Keratinocyte (primary cell): Measurements from ENCODE around the gene SCNN1B. TPM values are rescaled to one million over a fixed set of nuclear protein-coding genes. Genes with fewer than 3 reads are reported as not detected.

Experiments
- DNase-seq: peaks from one replicate; pipeline ENCODE4 v3.0.0-alpha.2; 2011; ENCODE audit warnings: low read depth, missing footprints, low spot score
- FAIRE-seq: peaks from 2 replicates; lab custom pipeline; 2011; peaks lifted over from hg19 to GRCh38; lab: Jason Lieb, UNC
- H2AFZ ChIP-seq: 2 replicates; pipeline ENCODE4 v1.6.0; 2012; ENCODE audit warnings: low read length, control low read depth, inconsistent platforms; ENCODE audit not compliant: control insufficient read depth
- H3K27ac ChIP-seq: 2 replicates; pipeline ENCODE4 v1.5.1; 2011; ENCODE audit warnings: low read length; ENCODE audit not compliant: control insufficient read depth, insufficient read depth
- H3K27me3 ChIP-seq: 3 replicates; pipeline ENCODE4 v1.6.0; 2011; ENCODE audit warnings: low read length; ENCODE audit not compliant: control insufficient read depth, insufficient read depth; ENCODE audit errors: extremely low read depth
- H3K36me3 ChIP-seq, 2 experiments: 2 replicates in 1 of 2; 3 replicates in 1 of 2; pipeline ENCODE4 v1.5.1; 2011; ENCODE audit warnings: low read length in 2 of 2, mild to moderate bottlenecking in 1 of 2; ENCODE audit not compliant: control insufficient read depth in 2 of 2, insufficient read depth in 2 of 2; ENCODE audit errors: extremely low read depth in 1 of 2
- H3K4me1 ChIP-seq: 3 replicates; pipeline ENCODE4 v1.5.1; 2011; ENCODE audit warnings: low read length; ENCODE audit not compliant: control insufficient read depth, insufficient read depth; ENCODE audit errors: extremely low read depth
- H3K4me2 ChIP-seq: 3 replicates; pipeline ENCODE4 v1.6.0; 2011; ENCODE audit warnings: low read depth, low read length; ENCODE audit not compliant: control insufficient read depth, insufficient read depth; ENCODE audit errors: extremely low read depth
- H3K4me3 ChIP-seq, 3 experiments: fragments of 200-600 bp in 1 of 3; sonication (generic) in 1 of 3; 2 replicates in 2 of 3; 3 replicates in 1 of 3; pipeline ENCODE4 v1.5.1; 2011 to 2016; ENCODE audit warnings: low read length in 3 of 3, mild to moderate bottlenecking in 3 of 3, control low read depth in 2 of 3, inconsistent platforms in 1 of 3, low read depth in 1 of 3, mixed read lengths in 1 of 3, mixed run types in 1 of 3, moderate library complexity in 1 of 3; ENCODE audit not compliant: control insufficient read depth in 2 of 3, insufficient read depth in 2 of 3; ENCODE audit errors: extremely low read depth in 1 of 3
- H3K79me2 ChIP-seq: 2 replicates; pipeline ENCODE4 v1.6.0; 2012; ENCODE audit warnings: low read length; ENCODE audit not compliant: control insufficient read depth, insufficient read depth
- H3K9ac ChIP-seq: 3 replicates; pipeline ENCODE4 v1.6.0; 2011; ENCODE audit warnings: low read length; ENCODE audit not compliant: control insufficient read depth, insufficient read depth; ENCODE audit errors: extremely low read depth
- H3K9me1 ChIP-seq: 3 replicates; pipeline ENCODE4 v1.6.0; 2011; ENCODE audit warnings: low read length; ENCODE audit not compliant: control insufficient read depth, insufficient read depth; ENCODE audit errors: extremely low read depth
- H3K9me3 ChIP-seq: 2 replicates; pipeline ENCODE4 v1.5.1; 2012; ENCODE audit warnings: low read depth, low read length; ENCODE audit not compliant: control insufficient read depth
- H4K20me1 ChIP-seq: 3 replicates; pipeline ENCODE4 v1.6.0; 2011; ENCODE audit warnings: low read length; ENCODE audit not compliant: control insufficient read depth, insufficient read depth; ENCODE audit errors: extremely low read depth
- CTCF ChIP-seq, 3 experiments: IDR thresholded peaks in 1 of 3; conservative IDR thresholded peaks in 1 of 3; optimal IDR thresholded peaks in 1 of 3; 2 replicates in 2 of 3; 3 replicates in 1 of 3; pipeline versions ENCODE3 to v1.5.1; 2011; ENCODE audit warnings: low read length in 3 of 3, mild to moderate bottlenecking in 3 of 3, moderate library complexity in 2 of 3, control low read depth in 1 of 3, inconsistent platforms in 1 of 3; ENCODE audit not compliant: insufficient read depth in 2 of 3; ENCODE audit errors: extremely low read depth in 1 of 3
- EZH2 ChIP-seq: IDR thresholded peaks from one replicate; pipeline ENCODE4 v1.6.1; 2012; ENCODE audit warnings: inconsistent platforms, mild to moderate bottlenecking, low read length, moderate library complexity
- dilution Hi-C: fragments of 300-500 bp; cut with MboI; formaldehyde crosslinking; loops from one replicate; pipeline ENCODE4 v1.7.0; 2020; ENCODE audit warnings: low sequenced_read_pairs; ENCODE audit not compliant: extremely low pct_ligation_motif_present
- polyA plus RNA-seq, 5 experiments: library from polyadenylated mRNA; depleted of rRNA in 3 of 5; stranded (reverse) in 3 of 5; stranded (forward) in 1 of 5; unstranded in 1 of 5; fragments of >200 nt; gene quantifications; 1 replicate in 1 of 5; 2 replicates in 3 of 5; 3 replicates in 1 of 5; pipeline versions ENCODE4 v1.2.1 to v1.2.3, GENCODE V29; 2011 to 2012; ENCODE audit warnings: missing spikeins in 2 of 5, low read depth in 1 of 5, low replicate concordance in 1 of 5

Gene SCNN1B
- polyA plus RNA-seq, 1 donor (not counting 4 experiments of a cell fraction or from before 2014, with no cell fraction given) = 0.92 TPM

- Histone ChIP-seq H3K9me3 (no peaks in the 10 kb centered on the region), H2AFZ (no peak overlapping the region), H3K4me2 (no peak overlapping the region), H3K27ac (no peak overlapping the region), H3K4me1 (peaks cover 2% of the 10 kb centered on the region), H4K20me1 (no peaks in the 10 kb centered on the region), H3K9ac (no peak overlapping the region), H3K27me3 (no peaks in the 10 kb centered on the region), H3K4me3 (no peak overlapping the region), H3K79me2 (no peaks in the 10 kb centered on the region), H3K36me3 (no peaks in the 10 kb centered on the region), H3K9me1 (no peaks in the 10 kb centered on the region)
- no peak for FAIRE-seq
- no peak for DNase-seq
- dilution Hi-C loops = no loop called here
- TF ChIP-seq EZH2 = no peak
- no peak for TF ChIP-seq CTCF (optimal IDR thresholded peaks at IDR 0.05 in 1 of 3, IDR thresholded peaks at IDR 0.05 in 1 of 3, conservative IDR thresholded peaks at IDR 0.05 in 1 of 3; ENCODE audit: extremely low read depth in 1 of 3, insufficient read depth in 2 of 3, low read length in 3 of 3)
Measured at GRCh38 chr16:23359092-23359760, 57.1 kb downstream of the SCNN1B start.

GRCh38 chr16:23362460-23363317, 60.6 kb downstream of the SCNN1B start:
- no peaks in the 10 kb centered on the region for H3K9me3 ChIP-seq
- no peak overlapping the region for H2AFZ ChIP-seq
- no peaks in the 10 kb centered on the region for H3K79me2 ChIP-seq
- no peak overlapping the region for H3K27ac ChIP-seq
- H3K9ac ChIP-seq = no peak overlapping the region
- peaks cover 2% of the 10 kb centered on the region for H3K4me1 ChIP-seq
- TF ChIP-seq EZH2 (no peak), CTCF (optimal IDR thresholded peaks at IDR 0.05 in 1 of 3, IDR thresholded peaks at IDR 0.05 in 1 of 3, conservative IDR thresholded peaks at IDR 0.05 in 1 of 3; ENCODE audit: extremely low read depth in 1 of 3, insufficient read depth in 2 of 3, low read length in 3 of 3) (no peak)
- FAIRE-seq (no peak), DNase-seq (no peak)
- no peak overlapping the region for H3K4me3 ChIP-seq
- no peaks in the 10 kb centered on the region for H4K20me1 ChIP-seq
- no peaks in the 10 kb centered on the region for H3K9me1 ChIP-seq
- no peaks in the 10 kb centered on the region for H3K27me3 ChIP-seq
- no peaks in the 10 kb centered on the region for H3K36me3 ChIP-seq
- dilution Hi-C loops = no loop called here
- no peak overlapping the region for H3K4me2 ChIP-seq
